GM21737 (cell line): ENCODE results near the gene GPD1.

ENCODE experiments used
- ATAC-seq: cut with Tn5 transposase; IDR thresholded peaks from one replicate; pipeline ENCODE4 v1.9.1; 2021; ENCODE audit warnings: mild to moderate bottlenecking, moderate library complexity; ENCODE audit not compliant: unreplicated experiment

Gene GPD1

DNA sequence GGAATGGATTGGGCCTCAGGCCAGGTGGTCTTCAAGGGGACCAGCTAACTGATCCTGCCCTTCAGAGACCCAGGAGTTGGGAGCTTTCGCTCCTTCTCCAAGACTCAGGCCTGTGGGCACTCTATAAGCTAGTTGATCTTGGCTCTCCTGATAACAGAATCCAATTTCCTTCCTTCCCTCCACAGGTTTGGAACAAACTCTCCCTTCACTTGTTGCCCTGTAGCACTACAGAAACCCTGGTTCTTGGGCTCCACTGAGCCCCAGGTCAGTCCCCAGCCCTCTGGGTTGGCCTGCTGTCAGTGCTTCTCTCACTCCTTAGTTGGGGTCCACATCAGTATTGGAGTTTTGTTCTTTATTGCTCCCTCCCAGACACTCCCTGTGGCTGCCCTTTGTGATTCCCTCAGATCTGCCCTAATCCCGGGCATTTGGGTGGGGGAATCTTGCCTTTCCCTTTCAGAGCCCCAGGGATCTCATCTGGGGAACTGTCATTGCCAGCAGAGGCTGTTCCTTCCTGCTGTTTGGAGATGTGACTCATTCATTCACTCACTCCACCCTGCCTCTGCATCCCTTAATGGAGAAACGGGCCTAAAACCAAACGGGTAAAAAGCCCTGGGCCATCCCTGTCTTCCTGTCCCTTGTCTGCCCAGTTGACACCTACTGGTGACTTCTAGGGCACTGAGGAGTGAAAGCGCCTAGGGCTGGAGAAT, 4.4 kb upstream of the GPD1 start:
- ATAC-seq: no peak

DNA sequence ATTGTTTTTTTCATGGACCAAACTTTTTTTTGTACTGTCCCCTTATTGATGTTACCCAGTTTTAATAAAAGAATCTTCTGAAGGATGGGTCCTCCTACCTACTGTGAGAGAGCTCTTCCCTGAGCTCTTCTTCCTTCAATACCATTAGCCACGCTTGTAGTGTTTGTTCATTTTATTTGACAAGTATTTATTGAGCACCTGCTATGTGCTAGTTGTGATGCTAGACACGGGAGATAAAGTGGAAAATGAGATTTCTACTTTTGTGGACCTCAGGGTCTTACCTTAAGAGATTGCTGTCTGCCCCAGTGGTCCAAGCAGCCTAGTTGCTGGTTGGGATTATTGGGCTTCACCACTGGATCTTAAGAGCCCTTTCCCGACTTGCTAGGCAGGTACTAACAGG, 3.2 kb upstream of the GPD1 start:
- ATAC-seq: no peak

DNA sequence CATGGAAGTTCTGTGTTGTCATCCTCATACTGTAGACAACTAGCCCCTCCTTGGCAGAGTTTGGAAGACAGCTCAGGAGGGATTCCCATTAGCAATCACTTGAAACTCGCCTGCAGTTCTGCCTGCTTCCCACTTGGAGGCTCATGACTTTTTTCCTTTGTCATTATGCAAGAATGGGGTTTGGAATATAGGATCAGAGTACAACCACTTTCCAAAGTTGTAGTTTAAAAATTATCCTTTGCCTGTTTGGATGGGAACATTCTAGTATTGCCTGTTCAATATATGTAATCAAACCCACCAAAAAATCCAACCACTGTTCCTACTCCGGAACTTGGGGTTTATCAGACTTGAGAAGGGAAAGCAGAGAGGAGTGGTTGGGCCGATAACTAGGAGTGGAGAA, 2.1 kb upstream of the GPD1 start:
- ATAC-seq: no peak

DNA sequence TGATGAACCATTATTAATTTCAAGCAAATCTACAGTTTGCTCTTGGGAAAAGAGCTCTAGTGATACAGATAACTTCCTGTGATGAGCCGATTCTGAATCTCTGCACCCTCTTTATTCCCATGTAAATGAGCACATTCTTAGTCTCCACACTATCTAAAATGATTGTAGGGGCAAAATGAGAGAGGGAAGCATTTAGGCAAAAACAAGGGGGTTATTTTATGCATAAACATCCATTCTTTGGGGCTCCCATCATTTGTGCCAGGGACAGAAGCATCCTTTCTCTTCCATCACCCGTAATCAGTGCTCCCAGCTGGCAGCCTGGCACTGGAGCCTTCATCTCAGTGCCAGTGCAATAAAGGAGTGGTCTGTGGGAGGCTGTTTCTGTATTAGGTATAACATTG, 1.7 kb upstream of the GPD1 start:
- ATAC-seq: no peak

DNA sequence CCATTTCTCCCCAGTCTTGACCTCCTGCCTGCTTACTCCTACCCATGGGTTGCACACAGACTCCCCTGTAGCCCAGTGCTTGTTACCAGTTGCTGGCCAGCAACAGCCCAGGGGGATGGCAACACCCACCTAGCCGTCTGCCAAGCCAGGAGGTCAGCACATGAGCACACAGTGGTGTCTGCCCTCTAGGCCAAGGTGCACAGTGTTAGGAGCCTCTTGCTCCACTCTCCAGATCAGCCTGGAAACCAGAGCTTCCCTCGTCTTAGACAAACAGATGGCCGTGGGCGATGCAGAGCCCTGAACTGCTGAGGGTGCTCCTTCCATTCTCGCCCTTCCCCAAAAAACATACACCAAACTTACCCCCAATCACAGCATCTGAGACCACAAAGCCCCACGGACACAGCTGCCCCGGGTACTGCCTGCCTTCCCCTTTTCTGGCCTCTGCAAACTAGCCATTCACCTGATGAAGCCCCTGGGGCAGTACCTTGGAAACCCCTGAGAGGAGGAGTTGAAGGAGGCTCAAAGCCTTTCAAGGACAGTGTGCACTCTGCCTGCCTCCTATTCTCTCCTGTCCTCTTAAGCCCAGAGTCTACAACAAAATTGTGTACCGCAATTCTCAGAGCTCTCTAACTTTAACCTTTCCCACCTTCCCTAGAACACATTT, 1.0 kb upstream of the GPD1 start:
- no peak for ATAC-seq

DNA sequence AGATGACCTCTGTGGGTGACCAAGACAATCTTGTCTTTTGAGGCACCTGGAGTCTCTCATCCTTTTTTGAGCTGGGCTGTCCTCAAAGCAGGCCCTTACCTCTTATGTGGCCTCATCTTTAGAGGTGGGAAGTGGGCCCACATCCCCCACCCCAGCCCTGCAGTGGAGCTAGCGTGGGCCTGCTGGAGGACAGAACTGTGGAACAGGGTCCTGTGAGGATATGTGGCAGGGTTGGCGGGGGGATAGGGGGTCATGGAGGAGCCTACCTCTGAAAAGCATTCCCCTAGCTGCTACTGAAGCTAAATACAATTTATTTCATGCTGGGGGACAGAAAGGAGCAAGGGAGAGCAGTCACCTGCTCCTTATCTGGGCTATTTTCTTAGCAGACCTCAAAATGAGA, 457 bp upstream of the GPD1 start:
- ATAC-seq: no peak

DNA sequence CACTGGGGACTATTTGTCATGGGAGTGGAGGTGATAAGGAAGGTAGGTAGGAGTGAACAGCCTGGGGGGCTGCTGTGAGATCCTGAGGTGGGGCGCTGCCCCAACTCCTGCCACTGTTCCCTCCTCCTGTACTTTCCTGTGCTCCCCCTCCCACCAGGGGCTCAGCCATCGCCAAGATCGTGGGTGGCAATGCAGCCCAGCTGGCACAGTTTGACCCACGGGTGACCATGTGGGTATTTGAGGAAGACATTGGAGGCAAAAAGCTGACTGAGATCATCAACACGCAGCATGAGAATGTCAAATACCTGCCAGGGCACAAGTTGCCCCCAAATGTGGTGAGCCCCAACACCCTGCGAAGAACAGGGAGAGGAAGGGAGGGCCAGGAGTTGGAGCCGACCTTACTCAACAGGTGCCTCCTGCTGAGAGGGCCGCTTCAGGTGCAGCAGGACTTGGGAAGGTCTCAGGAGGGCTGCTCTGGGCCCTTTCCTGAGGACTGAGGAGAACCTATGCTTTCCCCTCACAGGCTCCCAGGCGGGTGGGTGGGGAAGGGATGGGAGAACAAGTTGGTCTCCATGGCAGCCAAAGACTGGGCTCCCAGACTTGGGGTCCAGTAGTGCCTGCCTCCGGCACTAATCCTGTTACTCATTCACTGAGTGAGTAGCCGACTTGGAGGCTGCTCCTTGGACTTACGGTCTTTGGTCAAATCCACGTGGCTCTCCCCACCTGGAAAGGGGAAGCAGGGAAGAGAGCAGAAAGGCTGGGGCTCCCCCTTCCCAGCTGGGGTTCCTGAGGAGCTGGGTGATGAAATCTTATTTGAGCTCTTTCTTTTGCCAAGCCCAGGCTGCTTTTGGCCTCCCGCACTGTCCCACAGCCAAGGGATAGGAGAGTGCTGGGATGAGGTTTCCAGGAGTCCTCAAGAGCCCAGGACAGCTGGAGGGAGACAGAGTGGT, 884 bp downstream of the GPD1 start:
- ATAC-seq: no peak

DNA sequence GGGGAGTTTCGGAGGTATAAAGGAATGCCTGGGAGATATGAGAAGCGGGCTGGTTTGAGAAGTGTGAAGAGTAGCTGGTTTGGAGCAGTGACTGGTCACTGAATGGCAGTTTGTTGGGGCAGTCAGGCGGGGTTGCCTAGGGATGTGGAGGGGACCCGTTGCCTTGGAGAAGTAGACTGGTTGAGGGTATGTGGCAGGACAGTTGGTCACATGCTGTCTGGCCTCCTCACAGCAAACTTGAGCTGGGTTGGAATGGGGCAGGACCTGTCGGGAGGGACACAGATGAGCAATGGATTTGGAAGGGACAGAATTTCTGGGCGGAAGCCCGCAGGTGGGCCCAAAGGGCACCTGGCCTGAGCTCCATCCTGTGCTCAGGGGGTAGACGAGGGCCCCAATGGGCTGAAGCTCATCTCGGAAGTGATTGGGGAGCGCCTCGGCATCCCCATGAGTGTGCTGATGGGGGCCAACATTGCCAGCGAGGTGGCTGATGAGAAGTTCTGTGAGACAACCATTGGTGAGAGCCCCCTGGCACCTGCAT, 2.2 kb downstream of the GPD1 start:
- ATAC-seq: no peak

DNA sequence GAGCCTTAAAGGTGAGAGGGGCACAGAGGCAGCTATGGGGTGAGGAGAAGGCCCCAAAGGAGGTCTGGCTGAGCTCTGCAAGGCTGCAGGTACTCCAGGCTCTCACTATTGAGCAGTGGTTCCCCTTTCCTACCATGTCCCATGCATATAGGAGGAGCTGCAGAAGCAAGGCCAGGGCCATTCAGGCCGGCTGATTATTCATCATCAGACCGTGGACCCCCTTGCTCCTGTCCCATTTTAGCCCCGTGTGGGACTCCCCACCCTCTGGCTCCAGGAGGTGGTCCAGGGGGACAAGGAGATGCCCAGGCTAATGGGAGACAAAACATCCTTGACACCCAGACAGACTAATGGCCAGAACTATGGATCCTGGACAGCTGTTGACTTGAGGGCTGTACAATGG, 3.1 kb downstream of the GPD1 start:
- ATAC-seq: no peak

DNA sequence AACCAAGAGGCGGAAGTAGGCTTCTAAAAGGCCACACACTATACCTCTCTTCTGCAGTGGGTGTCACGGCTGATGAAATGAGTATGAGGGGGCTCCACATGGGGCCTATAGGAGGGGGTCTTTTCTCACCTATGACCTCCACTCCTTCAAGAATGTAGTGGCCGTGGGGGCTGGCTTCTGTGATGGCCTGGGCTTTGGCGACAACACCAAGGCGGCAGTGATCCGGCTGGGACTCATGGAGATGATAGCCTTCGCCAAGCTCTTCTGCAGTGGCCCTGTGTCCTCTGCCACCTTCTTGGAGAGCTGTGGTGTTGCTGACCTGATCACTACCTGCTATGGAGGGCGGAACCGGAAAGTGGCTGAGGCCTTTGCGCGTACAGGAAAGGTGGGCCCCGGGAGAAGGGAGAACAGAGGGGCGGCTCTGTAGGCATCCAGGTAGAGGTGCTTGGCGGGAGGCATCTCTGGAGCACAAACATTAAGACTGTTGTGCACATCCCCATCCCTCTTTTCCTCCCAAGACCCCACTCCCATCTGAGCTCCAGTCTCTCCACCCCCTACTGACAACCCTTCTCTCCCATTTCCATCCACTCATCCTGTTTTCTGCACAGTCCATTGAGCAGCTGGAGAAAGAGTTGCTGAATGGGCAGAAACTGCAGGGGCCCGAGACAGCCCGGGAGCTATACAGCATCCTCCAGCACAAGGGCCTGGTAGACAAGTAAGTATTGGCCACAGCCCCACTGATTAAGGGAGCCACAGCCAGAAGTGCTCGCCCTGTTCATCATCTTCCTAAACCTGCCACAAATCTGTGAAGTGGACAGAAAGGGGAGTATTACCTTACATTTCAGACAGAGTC, 3.8 kb downstream of the GPD1 start:
- ATAC-seq: no peak

DNA sequence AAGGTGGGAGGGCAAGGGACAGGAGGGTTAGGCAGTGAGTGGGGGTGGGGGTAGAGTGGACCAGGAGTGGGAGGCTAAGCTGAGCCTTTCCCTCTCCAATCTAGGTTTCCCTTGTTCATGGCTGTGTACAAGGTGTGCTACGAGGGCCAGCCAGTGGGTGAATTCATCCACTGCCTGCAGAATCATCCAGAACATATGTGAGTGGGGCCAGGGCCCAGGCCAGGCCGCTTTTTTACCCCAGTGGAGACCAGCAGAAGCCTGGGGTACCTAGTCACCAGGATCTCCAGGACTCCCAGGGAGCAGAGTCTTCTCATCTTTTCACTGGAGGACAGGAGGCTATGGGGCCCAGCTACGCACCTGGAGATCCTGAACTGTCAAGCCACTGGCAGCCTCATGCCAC, 5.5 kb downstream of the GPD1 start:
- ATAC-seq: no peak

DNA sequence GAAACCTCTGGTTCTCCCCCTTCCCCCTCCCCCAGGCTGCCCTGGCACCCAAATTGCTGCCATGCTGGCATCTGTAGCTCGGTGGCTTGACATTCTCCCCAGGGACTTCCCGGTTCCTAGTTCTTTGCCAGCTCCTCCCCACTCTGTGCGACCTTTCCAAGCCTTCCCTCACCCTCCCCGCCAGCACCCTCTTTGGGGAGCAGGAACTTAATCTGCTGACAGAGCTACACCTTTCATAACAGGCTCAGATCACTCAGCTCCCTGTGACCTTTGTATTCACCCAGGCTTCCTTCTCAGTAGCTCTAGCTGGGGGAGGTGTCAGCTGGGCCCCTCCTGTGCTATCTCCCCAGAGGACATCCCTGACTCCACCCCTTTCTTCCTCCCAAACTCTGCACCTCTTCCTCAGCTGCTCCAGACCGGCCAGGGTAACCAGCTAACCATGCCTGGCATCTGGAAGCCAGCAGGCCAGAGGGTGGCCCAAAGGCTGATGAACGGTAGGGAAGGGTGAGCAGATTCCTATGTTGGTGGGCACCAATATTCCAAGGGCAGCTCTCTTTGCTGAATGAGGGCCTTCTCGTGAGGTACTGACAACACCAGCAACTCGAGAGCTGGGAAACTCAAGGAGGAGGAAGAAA, 6.4 kb downstream of the GPD1 start:
- no peak for ATAC-seq

DNA sequence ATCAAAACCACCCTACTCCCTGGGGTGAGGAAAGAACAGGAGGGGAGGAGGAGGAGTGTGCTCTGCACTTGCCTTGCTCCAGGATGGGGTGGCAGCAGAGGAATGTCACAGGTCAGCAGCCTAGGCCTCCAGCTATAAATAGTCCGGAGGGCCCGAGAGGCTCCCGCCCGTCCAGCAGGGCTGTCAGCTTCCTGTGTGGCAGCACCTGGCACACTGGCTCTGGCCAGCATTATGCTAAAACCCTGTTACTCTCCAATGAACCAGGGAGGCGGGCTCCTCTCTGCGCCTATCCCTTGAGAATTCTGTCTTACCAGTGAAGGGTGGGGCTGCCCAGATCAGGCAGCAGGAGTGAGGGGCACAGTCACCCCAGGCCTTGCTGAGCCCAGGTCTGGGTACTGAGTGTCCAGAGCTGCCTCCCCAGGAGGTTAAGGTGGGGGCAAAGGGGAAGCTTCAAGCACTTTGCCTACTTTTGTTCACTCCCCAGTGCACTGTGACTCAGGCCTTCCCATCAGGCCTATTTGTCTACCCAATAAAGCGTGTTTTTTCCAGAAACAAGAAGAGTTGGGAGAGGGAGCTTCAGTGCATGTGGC, 7.0 kb downstream of the GPD1 start:
- ATAC-seq: peak; percentile 18

DNA sequence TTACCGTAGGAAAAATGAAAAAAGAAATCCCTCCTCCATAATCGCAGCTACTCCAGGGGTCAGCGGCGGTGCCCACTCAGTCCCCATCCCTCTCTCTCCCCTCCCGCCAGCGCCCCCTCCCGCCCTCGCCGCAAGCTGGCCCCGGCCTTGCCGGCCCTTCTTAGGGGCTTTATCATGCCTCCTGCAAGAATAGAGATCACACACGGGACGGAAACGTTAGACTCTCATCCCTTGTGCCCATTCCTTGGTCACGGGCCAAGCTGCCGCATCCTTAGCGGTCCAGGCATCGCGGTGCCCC, 7.5 kb downstream of the GPD1 start:
- peak; percentile 4 for ATAC-seq

DNA sequence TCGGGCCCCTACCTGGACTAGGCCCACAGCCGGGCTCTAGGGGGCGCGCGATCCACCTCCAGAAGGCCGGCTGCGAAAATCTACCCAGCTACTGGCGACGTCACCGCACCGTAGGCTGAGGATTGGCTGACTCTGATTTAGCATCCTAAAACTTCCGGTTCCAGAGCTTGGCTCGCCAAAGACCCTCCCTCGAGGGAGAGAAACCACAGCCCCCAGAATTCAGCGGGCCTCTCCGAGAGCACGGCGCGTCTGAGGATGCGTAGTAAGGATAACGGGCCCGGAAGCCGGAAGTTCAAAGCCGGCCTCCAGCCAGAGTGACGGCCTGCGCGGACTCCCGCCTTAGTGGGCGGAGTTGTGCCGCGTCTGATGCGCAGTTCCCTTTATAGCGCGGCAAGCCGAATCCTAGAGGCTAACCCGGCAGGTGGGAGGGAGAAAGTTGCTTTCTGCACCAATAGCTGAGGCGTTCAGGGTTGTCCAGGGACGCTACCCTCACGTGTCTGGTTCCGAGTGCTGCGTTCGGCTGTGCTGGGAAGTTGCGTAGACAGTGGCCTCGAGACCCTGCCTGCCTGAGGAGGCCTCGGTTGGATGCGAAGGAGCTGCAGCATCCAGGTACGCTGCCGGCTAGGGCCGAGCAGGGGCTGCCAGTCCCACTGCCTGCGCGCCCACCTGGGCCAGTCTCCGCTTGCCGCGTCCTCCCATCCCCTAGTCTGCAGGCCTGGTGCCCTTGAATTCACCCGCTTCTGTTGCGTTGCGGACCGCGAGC, 8.1 kb downstream of the GPD1 start, which contains the start of gene COX14:
COX14 (plus strand) TSS at position 544 of the 763 bp plus-strand sequence. CDS start 7,808 bp downstream, outside the sequence.
- peak; percentile 74 for ATAC-seq

DNA sequence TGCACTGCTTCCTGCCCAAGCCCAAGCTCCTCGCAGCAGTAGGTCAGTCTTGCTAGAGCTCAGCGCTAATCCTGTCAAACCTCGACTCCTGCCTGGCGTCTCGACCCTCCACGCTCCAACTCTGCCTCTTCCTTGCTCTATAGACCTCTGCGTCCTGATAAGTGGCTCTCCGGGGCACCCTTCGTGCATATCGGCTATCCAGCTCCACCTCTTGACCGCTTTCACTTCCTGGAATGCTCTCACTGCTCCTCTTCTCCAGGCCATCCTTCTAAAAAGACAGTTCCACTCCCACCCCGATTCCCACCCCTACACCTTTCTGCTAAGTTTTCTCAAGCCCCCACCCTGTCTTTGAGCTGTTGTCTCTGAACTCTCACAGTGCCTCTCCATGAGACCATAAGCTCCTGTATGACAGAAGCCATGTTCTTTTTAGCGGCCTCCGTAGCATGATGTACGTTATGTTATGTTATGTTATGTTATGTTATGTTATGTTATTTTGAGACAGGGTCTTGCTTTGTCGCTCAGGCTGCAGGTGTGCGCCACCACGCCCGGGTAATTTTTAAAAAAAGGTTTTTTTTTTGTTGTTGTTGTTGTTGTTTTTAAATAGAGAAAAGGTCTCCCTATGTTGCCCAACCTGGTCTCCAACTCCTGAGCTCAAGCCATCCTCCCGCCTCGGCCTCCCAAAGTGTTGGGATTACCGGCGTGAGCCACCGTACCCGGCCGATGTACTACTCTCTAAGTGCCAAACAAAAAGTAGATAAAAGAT, 8.8 kb downstream of the GPD1 start:
- no peak for ATAC-seq

DNA sequence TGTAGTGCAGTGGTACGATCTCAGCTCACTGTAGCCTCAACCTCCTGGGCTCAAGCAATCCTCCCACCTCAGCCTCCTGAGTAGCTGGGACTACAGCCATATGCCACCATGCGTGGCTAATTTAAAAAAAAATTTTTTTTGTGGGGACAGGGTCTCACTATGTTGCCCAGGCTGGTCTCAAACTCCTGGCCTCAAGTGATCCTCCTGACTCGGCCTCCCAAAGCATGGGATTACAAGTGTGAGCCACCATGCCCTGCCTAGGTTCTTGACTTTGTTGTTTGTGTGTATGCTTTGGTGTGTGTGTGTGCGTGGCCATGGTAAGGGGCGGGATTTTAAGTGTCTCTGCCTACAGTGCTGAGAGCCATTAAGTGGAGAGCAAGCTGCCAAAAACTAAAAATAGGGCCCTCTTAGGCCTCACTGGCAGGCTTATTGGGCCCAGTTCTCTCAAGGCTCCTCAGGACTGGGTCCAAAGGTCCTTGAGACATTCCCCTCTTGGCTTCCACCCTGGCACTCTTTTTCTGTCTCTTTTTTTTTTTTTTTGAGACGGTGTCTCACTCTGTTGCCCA, 13.3 kb downstream of the GPD1 start:
- ATAC-seq: no peak

DNA sequence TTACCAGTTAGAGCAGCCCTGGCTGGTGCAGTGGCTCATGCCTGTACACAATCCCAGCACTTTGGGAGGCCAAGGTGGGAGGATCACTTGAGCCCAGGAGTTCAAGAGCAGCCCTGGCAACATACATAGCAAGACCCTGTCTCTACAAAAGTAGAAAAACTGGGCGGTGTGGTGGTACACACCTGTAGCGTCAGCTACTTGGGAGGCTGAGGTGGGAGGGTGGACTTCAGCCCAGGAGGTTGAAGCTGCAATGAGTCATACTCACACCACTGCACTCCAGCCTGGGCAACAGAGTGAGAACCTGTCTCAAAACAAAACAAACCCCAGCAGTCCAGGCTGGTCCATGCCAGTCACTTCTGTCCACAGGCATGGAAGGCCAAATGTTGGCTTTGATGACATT, 15.6 kb downstream of the GPD1 start:
- ATAC-seq: no peak
